ENCODE results near the gene RIPOR2. TPM values are rescaled to one million over a fixed set of nuclear protein-coding genes. Genes with fewer than 3 reads are reported as not detected.

Gene RIPOR2
- total and polyA plus RNA-seq, 2 donors (not counting 3 experiments of a cell fraction or from before 2014, with no cell fraction given) = 0.10 TPM; not detected in 1

DNA sequence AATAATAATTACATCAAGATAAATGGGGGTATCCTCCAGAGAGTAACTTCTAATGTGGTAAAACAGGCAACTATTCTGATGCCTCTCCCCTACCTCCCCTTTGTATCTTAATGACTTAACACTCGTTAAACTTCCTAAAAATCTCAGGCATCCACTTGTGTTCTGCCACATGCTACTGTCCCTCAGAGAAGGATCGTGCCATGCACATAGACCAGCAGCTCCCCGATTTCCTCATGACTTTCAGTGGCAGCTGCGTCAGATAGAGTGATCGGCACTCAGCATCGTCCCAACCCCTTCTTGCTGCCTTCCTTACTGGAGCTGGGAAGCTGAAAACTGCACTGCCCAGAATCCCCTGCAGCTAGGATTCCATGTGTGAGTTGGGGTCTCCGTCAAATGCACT lies 32.1 kb downstream of the RIPOR2 start:
- H3K4me1 ChIP-seq (ENCODE audit: control insufficient read depth, extremely low read depth, insufficient read depth, low read length) = no peaks in the 10 kb centered on the region
- H3K27ac ChIP-seq (ENCODE audit: insufficient read depth, low read depth, low read length) = no peak overlapping the region
- DNase-seq (ENCODE audit: low read depth, low spot score) (no peak), FAIRE-seq (no peak)
- BruUV-seq (replicated peaks) = no TSS peak
- no peaks in the 10 kb centered on the region for H3K36me3 ChIP-seq (ENCODE audit: control insufficient read depth in 2 of 2, extremely low read depth in 1 of 2, insufficient read depth in 2 of 2, low read length in 2 of 2)
- H4K20me1 ChIP-seq (replicated peaks; ENCODE audit: control insufficient read depth, extremely low read depth, insufficient read depth, low read length) = no peaks in the 10 kb centered on the region
- dilution Hi-C loops (cut with MboI; ENCODE audit: extremely low pct_ligation_motif_present, low sequenced_read_pairs) = no loop called here
- no peaks in the 10 kb centered on the region for H3K9me1 ChIP-seq (replicated peaks; ENCODE audit: control insufficient read depth, extremely low read depth, insufficient read depth, low read length)
- CTCF ChIA-PET = no interaction called here
- no peak overlapping the region for H3K4me2 ChIP-seq (ENCODE audit: insufficient read depth, low read length)
- H2AFZ ChIP-seq (ENCODE audit: low read depth, low read length) = no peak overlapping the region
- intact Hi-C loops (cut with micrococcal nuclease) = no loop called here
- POLR2A ChIA-PET = no interaction called here
- no peaks in the 10 kb centered on the region for H3K79me2 ChIP-seq (ENCODE audit: control insufficient read depth, insufficient read depth, low read length)
- no peak overlapping the region for H3K4me3 ChIP-seq (replicated peaks in 1 of 3; ENCODE audit: insufficient read depth in 1 of 3, low read depth in 1 of 3, low read length in 3 of 3)
- H3K27me3 ChIP-seq (ENCODE audit: control insufficient read depth in 2 of 2, insufficient read depth in 2 of 2, low read length in 2 of 2) = peaks cover 6 to 13% of the 10 kb centered on the region in 2 experiments
- TF ChIP-seq POLR2A (IDR thresholded peaks at IDR 0.05; ENCODE audit: low read depth, low read length) (no peak), GATA2 (IDR thresholded peaks at IDR 0.05; ENCODE audit: insufficient read depth, insufficient read length, low read depth, low read length) (no peak), EZH2 (IDR thresholded peaks at IDR 0.05; ENCODE audit: borderline replicate concordance, low read depth, low read length, severe bottlenecking) (no peak)
- H3K9ac ChIP-seq (replicated peaks; ENCODE audit: extremely low read depth, insufficient read depth, low read length) = no peak overlapping the region
- H3K9me3 ChIP-seq (replicated peaks; ENCODE audit: control insufficient read depth, insufficient read depth, low read length) = no peaks in the 10 kb centered on the region

GRCh38 chr6:24902782-24903181 lies 33.0 kb downstream of the RIPOR2 start:
- no peak for TF ChIP-seq GATA2 (IDR thresholded peaks at IDR 0.05; ENCODE audit: insufficient read depth, insufficient read length, low read depth, low read length)
- TF ChIP-seq, protein P1, sequence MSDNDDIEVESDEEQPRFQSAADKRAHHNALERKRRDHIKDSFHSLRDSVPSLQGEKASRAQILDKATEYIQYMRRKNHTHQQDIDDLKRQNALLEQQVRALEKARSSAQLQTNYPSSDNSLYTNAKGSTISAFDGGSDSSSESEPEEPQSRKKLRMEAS (IDR thresholded peaks at IDR 0.05; ENCODE audit: insufficient read depth, insufficient read length) = no peak
- TF ChIP-seq CTCF (IDR thresholded peaks at IDR 0.05; ENCODE audit: extremely low read depth in 1 of 2, insufficient read depth in 1 of 2, low read depth in 1 of 2, low read length in 2 of 2) = no peak
- TF ChIP-seq JUN (IDR thresholded peaks at IDR 0.05; ENCODE audit: borderline replicate concordance, insufficient read depth, insufficient read length, low read depth) = no peak
- H3K27ac ChIP-seq (ENCODE audit: insufficient read depth, low read depth, low read length) = no peak overlapping the region
- no peak overlapping the region for H2AFZ ChIP-seq (ENCODE audit: low read depth, low read length)
- BruUV-seq (replicated peaks) = no TSS peak
- no peaks in the 10 kb centered on the region for H3K79me2 ChIP-seq (ENCODE audit: control insufficient read depth, insufficient read depth, low read length)
- peaks cover 2 to 4% of the 10 kb centered on the region in 2 experiments for H3K27me3 ChIP-seq (ENCODE audit: control insufficient read depth in 2 of 2, insufficient read depth in 2 of 2, low read length in 2 of 2)
- no peak overlapping the region for H3K4me3 ChIP-seq (replicated peaks in 1 of 3; ENCODE audit: insufficient read depth in 1 of 3, low read depth in 1 of 3, low read length in 3 of 3)
- no peaks in the 10 kb centered on the region for H3K9me1 ChIP-seq (replicated peaks; ENCODE audit: control insufficient read depth, extremely low read depth, insufficient read depth, low read length)
- H3K36me3 ChIP-seq (ENCODE audit: control insufficient read depth in 2 of 2, extremely low read depth in 1 of 2, insufficient read depth in 2 of 2, low read length in 2 of 2) = no peaks in the 10 kb centered on the region
- CTCF ChIA-PET = interaction anchor here (1.4 kb wide), 1 partner anchor 10 kb away, joined by 4 read pairs; no protein-coding TSS in a partner anchor
- H3K4me1 ChIP-seq (ENCODE audit: control insufficient read depth, extremely low read depth, insufficient read depth, low read length) = no peaks in the 10 kb centered on the region
- no peak overlapping the region for H3K4me2 ChIP-seq (ENCODE audit: insufficient read depth, low read length)
- dilution Hi-C loops (cut with MboI; ENCODE audit: extremely low pct_ligation_motif_present, low sequenced_read_pairs) = no loop called here
- intact Hi-C loops (cut with micrococcal nuclease) = no loop called here
- no peaks in the 10 kb centered on the region for H4K20me1 ChIP-seq (replicated peaks; ENCODE audit: control insufficient read depth, extremely low read depth, insufficient read depth, low read length)
- POLR2A ChIA-PET = no interaction called here
- H3K9me3 ChIP-seq (replicated peaks; ENCODE audit: control insufficient read depth, insufficient read depth, low read length) = no peaks in the 10 kb centered on the region
- no peak overlapping the region for H3K9ac ChIP-seq (replicated peaks; ENCODE audit: extremely low read depth, insufficient read depth, low read length)
- FAIRE-seq (no peak), DNase-seq (ENCODE audit: low read depth, low spot score) (no peak)

Measured in endothelial cell of umbilical vein (primary cell).